K562 (cell line): ENCODE measurements around the gene CSNK2A1. TPM values are rescaled to one million over a fixed set of nuclear protein-coding genes. Genes with fewer than 3 reads are reported as not detected.

Experiments used
- ATAC-seq: fragments of 200-7000 bp; cut with Tn5 transposase; 3 replicates; pipeline ENCODE4 v1.9.1; 2020; ENCODE audit warnings: moderate library complexity
- BruUV-seq: library from RNA; stranded (reverse); fragments of 400-500 nt; replicated peaks from 2 replicates; lab custom pipeline; 2021; lab: Mats Ljungman, UMichigan
- CTCF ChIA-PET: fragments of 300-600 bp; formaldehyde crosslinking; extraction: SDS; loops from one replicate; lab custom pipeline; 2021; ENCODE audit warnings: low intra/inter-chr PET ratio; lab: Yijun Ruan, JAX
- POLR2A ChIA-PET: fragments of 300-600, 350-650 bp; sonication (Branson Sonifier 250); formaldehyde crosslinking; extraction: SDS; loops from one replicate; lab custom pipeline; 2021; ENCODE audit warnings: antibody characterized with exemption, inconsistent platforms; lab: Yijun Ruan, JAX
- DNase-seq, 4 experiments: peaks; one replicate each; pipeline versions ENCODE4 v3.0.0 to v3.0.0-alpha.2; 2011 to 2018; ENCODE audit warnings: low spot score in 3 of 4, mixed read lengths in 3 of 4; ENCODE audit errors: extremely low read depth in 1 of 4
- FAIRE-seq: peaks from 2 replicates; lab custom pipeline; 2011; peaks lifted over from hg19 to GRCh38; lab: Jason Lieb, UNC
- H2AFZ ChIP-seq: 2 replicates; pipeline ENCODE4 v1.6.0; 2011; ENCODE audit warnings: low read depth, low read length, control low read depth, inconsistent platforms
- H3K27ac ChIP-seq: fragments of 200-600 bp; 3 replicates; pipeline ENCODE4 v1.8.0; 2011; ENCODE audit warnings: low read depth, mild to moderate bottlenecking, control low read depth, inconsistent platforms, low read length, moderate library complexity, mixed read lengths; ENCODE audit errors: extremely low read depth
- H3K27me3 ChIP-seq, 2 experiments: fragments of 300-600 bp in 1 of 2; 2 replicates in 1 of 2; 3 replicates in 1 of 2; pipeline versions ENCODE4 v1.6.0 to v1.8.0; 2011; ENCODE audit warnings: inconsistent platforms in 2 of 2, low read length in 2 of 2, mild to moderate bottlenecking in 1 of 2, mixed read lengths in 1 of 2, moderate library complexity in 1 of 2; ENCODE audit not compliant: control insufficient read depth in 2 of 2, insufficient read depth in 2 of 2
- H3K36me3 ChIP-seq: fragments of 300-600 bp; 3 replicates; pipeline ENCODE4 v1.8.0; 2011; ENCODE audit warnings: mild to moderate bottlenecking, low read length, inconsistent platforms; ENCODE audit not compliant: control insufficient read depth, insufficient read depth
- H3K4me1 ChIP-seq, 2 experiments: fragments of 200-600 bp in 1 of 2; replicated peaks in 1 of 2; 2 replicates in 1 of 2; 3 replicates in 1 of 2; pipeline versions ENCODE4 v1.5.1 to v1.8.0; 2011; ENCODE audit warnings: inconsistent platforms in 2 of 2, low read length in 2 of 2, mild to moderate bottlenecking in 1 of 2, mixed read lengths in 1 of 2, moderate library complexity in 1 of 2; ENCODE audit not compliant: control insufficient read depth in 2 of 2, insufficient read depth in 2 of 2
- H3K4me2 ChIP-seq: 2 replicates; pipeline ENCODE4 v1.6.1; 2011; ENCODE audit warnings: low read length, control low read depth, inconsistent platforms, mixed read lengths; ENCODE audit not compliant: insufficient read depth
- H3K4me3 ChIP-seq: fragments of 200-600 bp; sonication (generic), shearing (Covaris generic); 2 replicates; pipeline ENCODE4 v1.5.1; 2016; ENCODE audit warnings: control low read depth, inconsistent platforms
- H3K79me2 ChIP-seq: fragments of 200-600 bp; 3 replicates; pipeline ENCODE4 v1.8.0; 2011; ENCODE audit warnings: low read length, inconsistent platforms; ENCODE audit not compliant: control insufficient read depth, insufficient read depth
- H3K9ac ChIP-seq, 2 experiments: 2 replicates each; pipeline versions ENCODE4 v1.6.0 to v1.6.1; 2011; ENCODE audit warnings: low read depth in 2 of 2, low read length in 2 of 2, control low read depth in 1 of 2, inconsistent platforms in 1 of 2, mild to moderate bottlenecking in 1 of 2, mixed read lengths in 1 of 2; ENCODE audit not compliant: insufficient read depth in 1 of 2
- H3K9me1 ChIP-seq: one replicate; pipeline ENCODE4 v1.6.0; 2011; ENCODE audit warnings: inconsistent platforms, mild to moderate bottlenecking, low read length, moderate library complexity; ENCODE audit not compliant: control insufficient read depth, insufficient read depth
- H3K9me3 ChIP-seq: replicated peaks from 2 replicates; pipeline ENCODE4 v1.5.1; 2011; ENCODE audit warnings: low read depth, low read length, inconsistent platforms; ENCODE audit not compliant: control insufficient read depth, insufficient read depth
- H4K20me1 ChIP-seq: replicated peaks from 2 replicates; pipeline ENCODE4 v1.6.1; 2011; ENCODE audit warnings: low read length, inconsistent platforms, mixed read lengths; ENCODE audit not compliant: control insufficient read depth, insufficient read depth
- ATF3 ChIP-seq, 2 experiments: fragments of 450-650 bp in 1 of 2; sonication (generic) in 1 of 2; formaldehyde crosslinking in 1 of 2; IDR thresholded peaks in 1 of 2; conservative IDR thresholded peaks in 1 of 2; 2 replicates each; pipeline versions ENCODE4 v1.6.1 to v1.8.1; 2016 to 2023; ENCODE audit warnings: mild to moderate bottlenecking in 2 of 2, moderate library complexity in 2 of 2, inconsistent platforms in 1 of 2, missing genetic modification reagents in 1 of 2
- BRF2 ChIP-seq: IDR thresholded peaks from 3 replicates; pipeline ENCODE4 v1.6.1; 2011; ENCODE audit warnings: borderline replicate concordance, mild to moderate bottlenecking; ENCODE audit not compliant: insufficient read length, insufficient read depth
- CEBPG ChIP-seq, 3 experiments: fragments of 200-800 bp in 1 of 3; sonication (Bioruptor generic) in 1 of 3; sonication (generic) in 1 of 3; formaldehyde crosslinking in 1 of 3; IDR thresholded peaks in 2 of 3; conservative IDR thresholded peaks in 1 of 3; 2 replicates each; pipeline versions ENCODE4 v1.6.1 to v1.8.0; 2016 to 2022; ENCODE audit warnings: missing compliant biosample characterization in 2 of 3, missing genetic modification characterization in 2 of 3, mild to moderate bottlenecking in 1 of 3, missing genetic modification reagents in 1 of 3
- JUND ChIP-seq, 2 experiments: IDR thresholded peaks; 2 replicates in 1 of 2; 3 replicates in 1 of 2; pipeline ENCODE4 v1.6.1; 2011; ENCODE audit warnings: borderline replicate concordance in 2 of 2, low read depth in 2 of 2, low read length in 2 of 2, improper control_type of control experiment in 1 of 2, missing biosample characterization in 1 of 2, missing genetic modification characterization in 1 of 2, missing genetic modification reagents in 1 of 2
- ZNF175 ChIP-seq: fragments of 200-800 bp; sonication (Bioruptor generic); IDR thresholded peaks from 2 replicates; pipeline ENCODE4 v1.6.1; 2016; ENCODE audit warnings: low read depth, mild to moderate bottlenecking, missing genetic modification characterization, missing compliant biosample characterization
- ZNF184 ChIP-seq: sonication (generic); formaldehyde crosslinking; IDR thresholded peaks from 2 replicates; pipeline ENCODE4 v1.5.0; 2020; ENCODE audit warnings: missing genetic modification reagents
- ZNF23 ChIP-seq: fragments of 250-450 bp; sonication (Bioruptor Pico); IDR thresholded peaks from 2 replicates; pipeline ENCODE4 v1.4.0; 2020; ENCODE audit warnings: mild to moderate bottlenecking
- ZNF584 ChIP-seq: fragments of 200-800 bp; sonication (Bioruptor generic); IDR thresholded peaks from 2 replicates; pipeline ENCODE4 v1.6.1; 2016; ENCODE audit warnings: low read depth, mild to moderate bottlenecking, missing genetic modification characterization, missing compliant biosample characterization
- ZNF589 ChIP-seq: fragments of 200-800 bp; sonication (Bioruptor generic); IDR thresholded peaks from 2 replicates; pipeline ENCODE4 v1.6.1; 2016; ENCODE audit warnings: low read depth, missing genetic modification characterization, missing compliant biosample characterization
- ZSCAN29 ChIP-seq: fragments of 450-650 bp; IDR thresholded peaks from 2 replicates; pipeline ENCODE4 v1.6.1; 2017
- WGBS: fragments of 100-300 bp; shearing (Covaris generic); methylation state at CpG from one replicate; pipeline ENCODE4 v1.1.6; 2016; ENCODE audit warnings: low coverage, mixed read lengths; ENCODE audit not compliant: insufficient coverage; ENCODE audit errors: missing lambda C conversion rate; 5-methylcytosine and 5-hydroxymethylcytosine counted together
- in situ Hi-C: fragments of 300-500 bp; cut with MboI; formaldehyde crosslinking; loops from 4 replicates; pipeline ENCODE4 v1.15.0; 2018; ENCODE audit warnings: inconsistent platforms, mixed read lengths
- intact Hi-C: fragments of 100-400 bp; cut with micrococcal nuclease; formaldehyde crosslinking; loops from 2 replicates; pipeline ENCODE4 v1.14.2; 2022
- polyA plus RNA-seq, 8 experiments: library from polyadenylated mRNA; depleted of rRNA in 4 of 8; stranded (reverse) in 5 of 8; unstranded in 3 of 8; fragments of >200 nt; fragmentation: Nextera tagmentation in 2 of 8; fragmentation: Illumina TruSeq in 1 of 8; extraction: Ambion mirVana in 2 of 8; extraction: Trizol in 1 of 8; gene quantifications; 2 replicates each; pipeline versions ENCODE4 v1.2.1 to v1.2.3, GENCODE V29; 2011 to 2014; ENCODE audit warnings: inconsistent platforms in 1 of 8, missing spikeins in 1 of 8
- total RNA-seq, 7 experiments: library from RNA; depleted of rRNA in 6 of 7; stranded (reverse); fragments of >200 nt in 6 of 7; fragmentation: Illumina TruSeq in 2 of 7; extraction: Trizol in 2 of 7; gene quantifications; 2 replicates each; pipeline versions ENCODE4 v1.2.1 to v1.2.3, GENCODE V29; 2011 to 2021; ENCODE audit warnings: low replicate concordance in 1 of 7

Gene CSNK2A1
- total and polyA plus RNA-seq, 9 of the 15 experiments (the other 6 are each of a cell fraction or from before 2014, with no cell fraction given) = 71.0 to 251 (median 103) TPM

- no peak overlapping the region for H3K4me3 ChIP-seq
- H3K9me1 ChIP-seq = no peaks in the 10 kb centered on the region
- intact Hi-C loops (no loop called here), in situ Hi-C loops (loop anchor here (5.0 kb wide), 1 partner anchor 126 kb away; no protein-coding TSS in a partner anchor)
- H3K4me2 ChIP-seq = no peak overlapping the region
- WGBS = 79% methylated on average over 4 of the region's 8 CpGs
- H3K9me3 ChIP-seq = no peaks in the 10 kb centered on the region
- POLR2A ChIA-PET = no interaction called here
- no peaks in the 10 kb centered on the region; a peak in 1 of 5 replicates for H3K4me1 ChIP-seq
- H4K20me1 ChIP-seq = no peaks in the 10 kb centered on the region
- H3K27ac ChIP-seq = no peak overlapping the region; the same call in 2 of the 3 replicates
- DNase-seq = no peak
- H3K79me2 ChIP-seq = no peaks in the 10 kb centered on the region
- no peaks in the 10 kb centered on the region for H3K27me3 ChIP-seq
- H2AFZ ChIP-seq = no peak overlapping the region
- CTCF ChIA-PET = interaction anchor here (0.6 to 2.1 kb wide), 4 partner anchors 47 to 123 kb away, joined by 4 to 13 read pairs (median 7); partner anchors contain the start of gene RBCK1
- FAIRE-seq = no peak
- BruUV-seq = no TSS peak
- no peak for TF ChIP-seq BRF2
- 0 out of 2 replicates have a peak, but pooled peaks have one; percentile 66 for TF ChIP-seq ZNF175 (CRISPR knock-in tag)
- TF ChIP-seq ZSCAN29 = no peak
- peak; percentile 69 for TF ChIP-seq ATF3 (IDR thresholded peaks at IDR 0.05)
- no peak for TF ChIP-seq ATF3 (CRISPR knock-in tag; conservative IDR thresholded peaks at IDR 0.05)
- peak; percentile 79; the same call in 1 of the 2 replicates for TF ChIP-seq ZNF589 (CRISPR knock-in tag)
- TF ChIP-seq ZNF184 (CRISPR knock-in tag) = no peak
- TF ChIP-seq ZNF23 (CRISPR knock-in tag) = no peak
- peak; percentile 77; the same call in 1 of the 2 replicates for TF ChIP-seq CEBPG (CRISPR knock-in tag; IDR thresholded peaks at IDR 0.05)
- peak; percentile 57 to 93; a peak in 3 of 4 replicates for TF ChIP-seq CEBPG (tag; conservative IDR thresholded peaks at IDR 0.05 in 1 of 2, IDR thresholded peaks at IDR 0.05 in 1 of 2)
- peak; percentile 14; the same call in 1 of the 2 replicates for TF ChIP-seq JUND (IDR thresholded peaks at IDR 0.05; ENCODE audit: borderline replicate concordance, low read depth, low read length)
- no peak for TF ChIP-seq JUND (tag; IDR thresholded peaks at IDR 0.05; ENCODE audit: borderline replicate concordance, low read depth, low read length)
- peak; percentile 62; the same call in 1 of the 2 replicates for TF ChIP-seq ZNF584 (CRISPR knock-in tag)
- peak; percentile 15 for ATAC-seq
- peaks cover 72% of the 10 kb centered on the region; the same call in 2 of the 3 replicates for H3K36me3 ChIP-seq
- no peak overlapping the region for H3K9ac ChIP-seq
Observed at GRCh38 chr20:478010-478948, 65.3 kb downstream of the CSNK2A1 start.
